Mammary epithelial cell (primary cell): Measurements from ENCODE around the gene KRT12.

Source experiments
- EZH2 ChIP-seq: IDR thresholded peaks from 2 replicates; pipeline ENCODE4 v1.6.1; 2012; ENCODE audit warnings: low read length, inconsistent platforms, borderline replicate concordance
- TF ChIP-seq, protein P1 (sequence below), 2 donors: IDR thresholded peaks in 1 of 2; conservative IDR thresholded peaks in 1 of 2; 2 replicates each; pipeline ENCODE4 v1.5.1; 2011 to 2012; ENCODE audit warnings: inconsistent platforms in 2 of 2, low read length in 2 of 2, mild to moderate bottlenecking in 2 of 2, control low read depth in 1 of 2, low read depth in 1 of 2; ENCODE audit not compliant: insufficient read depth in 1 of 2; ENCODE audit errors: extremely low read depth in 1 of 2

DNA sequence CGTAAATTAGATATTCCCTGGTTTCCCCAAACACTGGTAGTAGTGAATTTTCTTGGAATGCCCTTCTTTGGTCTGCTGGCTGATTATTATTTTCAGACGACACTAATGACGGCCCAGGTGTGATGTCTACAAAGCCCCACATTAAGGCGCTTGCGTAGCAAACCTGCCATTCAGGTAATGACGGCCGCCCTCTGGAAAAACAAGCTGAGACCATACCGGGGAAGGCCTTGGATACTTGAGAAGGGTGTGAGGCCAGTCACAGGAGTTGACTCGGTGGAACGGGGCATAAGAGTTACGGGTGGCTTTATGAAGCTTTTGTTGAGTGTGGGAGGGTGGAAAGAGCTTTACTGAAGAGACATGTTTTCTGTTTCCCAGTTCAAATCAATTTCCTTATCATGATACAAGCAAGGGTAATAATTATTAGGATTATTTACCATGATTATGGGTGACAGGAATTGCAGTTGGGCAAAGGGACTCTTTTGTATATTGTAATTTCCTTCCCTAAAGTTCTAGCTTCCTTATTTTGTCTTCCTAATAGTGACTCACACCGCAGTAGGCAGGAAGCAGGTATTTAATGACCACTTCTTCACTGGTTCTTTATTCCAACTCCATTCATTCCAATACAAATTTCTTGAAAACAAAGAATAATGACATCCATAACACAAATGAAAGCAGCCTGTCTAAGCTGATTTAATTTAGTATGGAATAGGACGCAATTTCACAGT, 45.6 kb upstream of the KRT12 start:
- TF ChIP-seq, protein P1, sequence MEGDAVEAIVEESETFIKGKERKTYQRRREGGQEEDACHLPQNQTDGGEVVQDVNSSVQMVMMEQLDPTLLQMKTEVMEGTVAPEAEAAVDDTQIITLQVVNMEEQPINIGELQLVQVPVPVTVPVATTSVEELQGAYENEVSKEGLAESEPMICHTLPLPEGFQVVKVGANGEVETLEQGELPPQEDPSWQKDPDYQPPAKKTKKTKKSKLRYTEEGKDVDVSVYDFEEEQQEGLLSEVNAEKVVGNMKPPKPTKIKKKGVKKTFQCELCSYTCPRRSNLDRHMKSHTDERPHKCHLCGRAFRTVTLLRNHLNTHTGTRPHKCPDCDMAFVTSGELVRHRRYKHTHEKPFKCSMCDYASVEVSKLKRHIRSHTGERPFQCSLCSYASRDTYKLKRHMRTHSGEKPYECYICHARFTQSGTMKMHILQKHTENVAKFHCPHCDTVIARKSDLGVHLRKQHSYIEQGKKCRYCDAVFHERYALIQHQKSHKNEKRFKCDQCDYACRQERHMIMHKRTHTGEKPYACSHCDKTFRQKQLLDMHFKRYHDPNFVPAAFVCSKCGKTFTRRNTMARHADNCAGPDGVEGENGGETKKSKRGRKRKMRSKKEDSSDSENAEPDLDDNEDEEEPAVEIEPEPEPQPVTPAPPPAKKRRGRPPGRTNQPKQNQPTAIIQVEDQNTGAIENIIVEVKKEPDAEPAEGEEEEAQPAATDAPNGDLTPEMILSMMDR (conservative IDR thresholded peaks at IDR 0.05 in 1 of 2, IDR thresholded peaks at IDR 0.05 in 1 of 2; ENCODE audit: extremely low read depth in 1 of 2, insufficient read depth in 1 of 2, low read depth in 1 of 2, low read length in 2 of 2), result no peak
- no peak for TF ChIP-seq EZH2
